Hepatocyte (in vitro differentiated cells): ENCODE results near the gene TAGLN3. TPM values are rescaled to one million over a fixed set of nuclear protein-coding genes. Genes with fewer than 3 reads are reported as not detected.
A peak's percentile ranks its signal among the peaks of the same experiment; 100 is the strongest.

Source experiments
- DNase-seq: peaks from one replicate; pipeline ENCODE4 v3.0.0-alpha.2; 2016; ENCODE audit warnings: low spot score
- H2AFZ ChIP-seq: fragments of 200-600 bp; sonication (generic); 2 replicates; pipeline ENCODE4 v1.6.0; 2016; ENCODE audit warnings: antibody characterized with exemption, mild to moderate bottlenecking
- H3K27ac ChIP-seq: fragments of 200-600 bp; sonication (generic); 2 replicates; pipeline ENCODE4 v1.5.1; 2016; ENCODE audit warnings: mild to moderate bottlenecking
- H3K27me3 ChIP-seq: fragments of 200-600 bp; sonication (generic); 2 replicates; pipeline ENCODE4 v1.6.1; 2016
- H3K36me3 ChIP-seq: fragments of 200-600 bp; sonication (generic); replicated peaks from 2 replicates; pipeline ENCODE4 v1.5.1; 2016; ENCODE audit warnings: low read depth; ENCODE audit not compliant: insufficient read depth
- H3K4me1 ChIP-seq: fragments of 200-600 bp; sonication (generic); 2 replicates; pipeline ENCODE4 v1.5.1; 2016; ENCODE audit warnings: mild to moderate bottlenecking, moderate library complexity; ENCODE audit not compliant: insufficient read depth
- H3K4me2 ChIP-seq: fragments of 200-600 bp; sonication (generic); 2 replicates; pipeline ENCODE4 v1.6.0; 2016
- H3K4me3 ChIP-seq: fragments of 200-600 bp; sonication (generic); 2 replicates; pipeline ENCODE4 v1.5.1; 2016; ENCODE audit warnings: mild to moderate bottlenecking
- H3K79me2 ChIP-seq: fragments of 200-600 bp; sonication (generic); 2 replicates; pipeline ENCODE4 v1.6.0; 2017; ENCODE audit warnings: mild to moderate bottlenecking
- H3K9me2 ChIP-seq: fragments of 200-600 bp; sonication (generic); replicated peaks from 2 replicates; pipeline ENCODE4 v1.6.0; 2017; ENCODE audit warnings: mild to moderate bottlenecking; ENCODE audit not compliant: insufficient read depth
- H3K9me3 ChIP-seq: fragments of 200-600 bp; sonication (generic); 2 replicates; pipeline ENCODE4 v1.5.1; 2016; ENCODE audit warnings: low read depth, mild to moderate bottlenecking
- H4K20me1 ChIP-seq: fragments of 200-600 bp; sonication (generic); 2 replicates; pipeline ENCODE4 v1.6.0; 2016; ENCODE audit warnings: mild to moderate bottlenecking; ENCODE audit not compliant: insufficient read depth, poor library complexity, severe bottlenecking
- CTCF ChIP-seq: fragments of 200-600 bp; sonication (generic); IDR thresholded peaks from 2 replicates; pipeline ENCODE4 v1.5.1; 2016; ENCODE audit warnings: antibody characterized with exemption, mild to moderate bottlenecking; ENCODE audit not compliant: poor library complexity
- EZH2 ChIP-seq: fragments of 200-600 bp; sonication (generic); IDR thresholded peaks from 2 replicates; pipeline ENCODE4 v1.6.1; 2016; ENCODE audit warnings: antibody characterized with exemption, mild to moderate bottlenecking, borderline replicate concordance
- EZH2phosphoT487 ChIP-seq: fragments of 200-600 bp; sonication (generic); IDR thresholded peaks from one replicate; pipeline ENCODE4 v1.6.1; 2018; ENCODE audit warnings: antibody characterized with exemption, mild to moderate bottlenecking, low read depth, moderate library complexity; ENCODE audit not compliant: unreplicated experiment, severe bottlenecking
- WGBS: methylation state at CpG from one replicate; pipeline ENCODE4 v1.1.6; 2016; ENCODE audit warnings: low lambda C conversion rate; ENCODE audit errors: missing lambda C conversion rate; 5-methylcytosine and 5-hydroxymethylcytosine counted together
- polyA plus RNA-seq: library from polyadenylated mRNA; unstranded; fragments of >200 nt; fragmentation: Nextera tagmentation; extraction: Ambion mirVana; gene quantifications from 2 replicates; pipeline ENCODE4 v1.2.1, GENCODE V29; 2016
- total RNA-seq: library from RNA; depleted of rRNA; stranded (reverse); fragments of >200 nt; gene quantifications from 2 replicates; pipeline ENCODE4 v1.2.3, GENCODE V29; 2014

TAGLN3 gene
- total and polyA plus RNA-seq, 2 experiments from 2014 or later = 0.51 to 2.1 TPM

- TF ChIP-seq EZH2 (no peak), EZH2phosphoT487 (no peak), CTCF (no peak)
- Histone ChIP-seq H3K4me2 (no peak overlapping the region), H3K9me2 (no peaks in the 10 kb centered on the region), H2AFZ (no peak overlapping the region), H3K27ac (no peak overlapping the region), H3K36me3 (no peaks in the 10 kb centered on the region), H3K4me3 (no peak overlapping the region), H3K27me3 (no peaks in the 10 kb centered on the region), H3K79me2 (no peaks in the 10 kb centered on the region), H3K4me1 (peaks cover under 1% of the 10 kb centered on the region), H3K9me3 (no peaks in the 10 kb centered on the region), H4K20me1 (no peaks in the 10 kb centered on the region)
- DNase-seq = no peak
- WGBS = 86% methylated on average over 5 of the region's 5 CpGs
Observed at GRCh38 chr3:111952086-111952485, 46.6 kb upstream of the TAGLN3 start.

GRCh38 chr3:111952866-111953450, 45.8 kb upstream of the TAGLN3 start:
- H3K36me3 ChIP-seq = no peaks in the 10 kb centered on the region
- no peak overlapping the region for H3K4me2 ChIP-seq
- no peaks in the 10 kb centered on the region for H3K9me3 ChIP-seq
- no peaks in the 10 kb centered on the region for H4K20me1 ChIP-seq
- TF ChIP-seq CTCF (no peak), EZH2phosphoT487 (no peak), EZH2 (no peak)
- no peaks in the 10 kb centered on the region for H3K27me3 ChIP-seq
- no peak for DNase-seq
- no peaks in the 10 kb centered on the region for H3K9me2 ChIP-seq
- no peaks in the 10 kb centered on the region for H3K79me2 ChIP-seq
- no peak overlapping the region for H3K27ac ChIP-seq
- no peak overlapping the region for H3K4me3 ChIP-seq
- WGBS = 84% methylated on average over 6 of the region's 6 CpGs
- H2AFZ ChIP-seq = no peak overlapping the region
- H3K4me1 ChIP-seq = peaks cover 6% of the 10 kb centered on the region

- H3K27me3 ChIP-seq = no peaks in the 10 kb centered on the region
Observed at GRCh38 chr3:111954228-111954990, 44.3 kb upstream of the TAGLN3 start.

More at GRCh38 chr3:111954228-111954990, 44.3 kb upstream of the TAGLN3 start:
- 62% methylated on average over 6 of the region's 6 CpGs for WGBS
- H2AFZ ChIP-seq = no peak overlapping the region
- no peaks in the 10 kb centered on the region for H3K36me3 ChIP-seq
- H3K79me2 ChIP-seq = no peaks in the 10 kb centered on the region
- peaks cover 6% of the 10 kb centered on the region for H3K4me1 ChIP-seq
- no peaks in the 10 kb centered on the region for H3K9me3 ChIP-seq
- H3K9me2 ChIP-seq = no peaks in the 10 kb centered on the region
- H3K27ac ChIP-seq = peak overlapping the region; percentile 16
- no peak for TF ChIP-seq EZH2
- peak; percentile 38 for TF ChIP-seq EZH2phosphoT487
- no peak for TF ChIP-seq CTCF
- no peak for DNase-seq
- H3K4me3 ChIP-seq = no peak overlapping the region
- H3K4me2 ChIP-seq = no peak overlapping the region
- H4K20me1 ChIP-seq = no peaks in the 10 kb centered on the region
